Measurements from ENCODE around the gene RPL12.

The RPL12 gene

DNA sequence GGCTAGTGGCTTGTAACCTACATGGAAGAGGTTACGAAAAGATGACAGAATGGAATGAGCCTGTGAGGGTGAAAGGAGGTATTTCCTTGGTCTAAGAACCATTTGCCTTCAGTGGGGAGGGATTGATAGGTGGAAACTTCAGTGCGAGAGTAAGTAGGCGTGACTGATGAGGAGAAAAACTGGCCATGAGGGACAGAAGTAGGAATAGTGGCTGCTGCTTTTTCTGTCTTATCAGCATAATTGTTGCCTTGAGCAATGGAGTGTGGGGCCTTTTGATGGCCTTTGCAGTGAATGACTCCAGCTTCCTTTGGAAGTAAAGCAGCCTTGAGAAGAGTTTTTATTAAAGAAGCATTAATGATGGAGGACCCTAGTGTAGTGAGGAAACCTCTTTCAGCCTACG is 36.1 kb downstream of the RPL12 start:
- TF ChIP-seq CTCF (IDR thresholded peaks at IDR 0.05; ENCODE audit: extremely low read depth, missing control alignments): no peak
- no peak for DNase-seq (ENCODE audit: low spot score)

DNA sequence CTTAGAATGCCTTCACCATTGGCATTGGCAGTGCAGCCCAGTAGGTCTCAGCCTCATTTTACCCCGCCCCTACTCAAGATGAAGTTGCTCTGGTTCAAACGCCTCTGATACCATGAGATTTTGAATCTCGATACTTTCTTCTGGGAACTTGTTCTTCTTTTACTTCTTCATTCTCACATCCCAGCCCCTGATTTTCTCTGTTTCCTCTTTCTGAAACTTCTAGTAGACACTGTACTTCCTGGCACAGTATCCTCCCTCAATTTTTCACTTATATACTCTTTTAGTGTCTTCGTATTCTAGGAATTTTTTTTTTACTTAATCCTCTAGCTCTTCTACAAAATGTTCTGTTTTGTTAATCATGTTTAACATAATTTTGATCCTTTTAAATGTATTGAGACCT is 40.1 kb downstream of the RPL12 start:
- no peak for DNase-seq (ENCODE audit: low spot score)
- no peak for TF ChIP-seq CTCF (IDR thresholded peaks at IDR 0.05; ENCODE audit: extremely low read depth, missing control alignments)

- no peak for DNase-seq (ENCODE audit: low spot score)
- TF ChIP-seq CTCF (IDR thresholded peaks at IDR 0.05; ENCODE audit: extremely low read depth, missing control alignments): no peak
These were observed 43.7 kb downstream of the RPL12 start for GRCh38 chr9:127407492-127407843.

DNA sequence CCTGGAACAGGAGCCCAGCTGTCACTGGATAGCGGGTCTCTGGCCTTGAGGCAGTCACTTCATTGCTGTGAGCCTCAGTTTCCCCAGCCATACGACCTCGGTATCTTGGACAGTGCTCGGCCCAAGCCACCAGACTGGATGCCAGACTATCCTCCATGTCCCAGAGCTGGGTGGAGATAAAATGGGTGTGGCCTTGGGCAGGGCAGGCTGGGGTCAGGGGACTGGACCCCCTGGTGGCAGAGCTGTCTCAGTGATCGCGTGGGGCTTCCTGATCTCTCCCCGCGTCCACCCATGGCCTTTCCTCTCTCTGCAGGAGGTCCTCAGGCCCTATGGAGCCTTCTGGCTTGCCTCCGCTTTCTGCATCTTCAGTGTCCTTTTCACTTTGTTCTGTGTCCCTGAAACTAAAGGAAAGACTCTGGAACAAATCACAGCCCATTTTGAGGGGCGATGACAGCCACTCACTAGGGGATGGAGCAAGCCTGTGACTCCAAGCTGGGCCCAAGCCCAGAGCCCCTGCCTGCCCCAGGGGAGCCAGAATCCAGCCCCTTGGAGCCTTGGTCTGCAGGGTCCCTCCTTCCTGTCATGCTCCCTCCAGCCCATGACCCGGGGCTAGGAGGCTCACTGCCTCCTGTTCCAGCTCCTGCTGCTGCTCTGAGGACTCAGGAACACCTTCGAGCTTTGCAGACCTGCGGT is 44.3 kb downstream of the RPL12 start:
- no peak for DNase-seq (ENCODE audit: low spot score)
- no peak for TF ChIP-seq CTCF (IDR thresholded peaks at IDR 0.05; ENCODE audit: extremely low read depth, missing control alignments)

DNA sequence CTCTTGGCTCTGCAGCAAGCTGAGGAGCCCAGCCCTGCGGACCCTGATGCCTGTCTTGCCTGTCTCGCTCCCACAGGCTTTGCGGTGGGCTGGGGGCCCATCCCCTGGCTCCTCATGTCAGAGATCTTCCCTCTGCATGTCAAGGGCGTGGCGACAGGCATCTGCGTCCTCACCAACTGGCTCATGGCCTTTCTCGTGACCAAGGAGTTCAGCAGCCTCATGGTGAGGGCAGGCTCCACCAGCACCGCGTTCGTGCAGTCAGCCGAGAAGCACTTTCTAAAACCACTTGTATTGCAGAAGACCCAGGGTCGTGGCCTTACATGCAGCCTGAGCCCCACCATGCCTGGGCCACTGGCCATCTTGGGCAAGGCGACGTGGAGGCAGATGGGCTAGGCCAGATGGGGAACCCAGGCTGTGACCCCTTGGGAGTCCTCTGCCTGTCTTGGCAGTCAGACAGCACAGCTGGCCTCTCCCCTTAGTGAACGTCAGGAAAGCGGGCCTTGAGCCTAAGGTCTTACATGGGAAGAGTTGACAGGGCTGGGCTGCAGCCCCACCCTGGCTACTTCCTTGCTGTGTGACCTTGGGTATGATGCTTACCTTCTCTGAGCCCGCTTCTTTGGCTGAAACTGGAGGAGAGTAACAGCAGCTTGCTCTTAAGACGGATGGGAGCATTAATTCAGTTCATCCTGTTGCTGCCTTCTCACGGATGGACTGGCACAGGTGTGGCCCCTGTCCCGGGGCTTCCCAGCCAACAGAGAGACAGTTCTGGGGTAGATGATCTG is 45.7 kb downstream of the RPL12 start:
- DNase-seq (ENCODE audit: low spot score): no peak
- no peak for TF ChIP-seq CTCF (IDR thresholded peaks at IDR 0.05; ENCODE audit: extremely low read depth, missing control alignments)

GRCh38 chr9:127404631-127405030 is 46.6 kb downstream of the RPL12 start:
- no peak for DNase-seq (ENCODE audit: low spot score)

More at GRCh38 chr9:127404631-127405030, 46.6 kb downstream of the RPL12 start:
- TF ChIP-seq CTCF (IDR thresholded peaks at IDR 0.05; ENCODE audit: extremely low read depth, missing control alignments): no peak
